ENCODE measurements around the gene OLFM3. TPM values are rescaled to one million over a fixed set of nuclear protein-coding genes. Genes with fewer than 3 reads are reported as not detected.

The OLFM3 gene
- total RNA-seq, 4 donors from 2014 or later = 0.11 to 0.50 TPM; not detected in 2

GRCh38 chr1:101957771-101958170, 39.0 kb downstream of the OLFM3 start:
- Histone ChIP-seq H3K27ac (no peak overlapping the region), H3K4me1 (no peaks in the 10 kb centered on the region), H3K4me3 (replicated peaks in 1 of 3) (no peak overlapping the region), H3K36me3 (no peaks in the 10 kb centered on the region), H3K9me3 (no peaks in the 10 kb centered on the region), H3K27me3 (no peaks in the 10 kb centered on the region)
- intact Hi-C loops (cut with DNase I) = no loop called here
- no peak for DNase-seq
- no peak for TF ChIP-seq POLR2A (IDR thresholded peaks at IDR 0.05)
- TF ChIP-seq CTCF (IDR thresholded peaks at IDR 0.05) = no peak

GRCh38 chr1:101953623-101954022, 43.1 kb downstream of the OLFM3 start:
- no peak overlapping the region for H3K4me3 ChIP-seq (replicated peaks in 1 of 3)
- no peaks in the 10 kb centered on the region for H3K9me3 ChIP-seq
- TF ChIP-seq CTCF (IDR thresholded peaks at IDR 0.05) (no peak), POLR2A (IDR thresholded peaks at IDR 0.05) (no peak)
- no peaks in the 10 kb centered on the region for H3K27me3 ChIP-seq
- no peaks in the 10 kb centered on the region for H3K4me1 ChIP-seq
- no peaks in the 10 kb centered on the region for H3K36me3 ChIP-seq
- WGBS, 2 donors = 84 to 85% methylated on average over 1 of the region's 1 CpG
- intact Hi-C loops (cut with DNase I) = no loop called here
- no peak overlapping the region for H3K27ac ChIP-seq
- DNase-seq = no peak

GRCh38 chr1:101945884-101946283, 50.8 kb downstream of the OLFM3 start:
- DNase-seq = no peak
- H3K4me1 ChIP-seq = no peaks in the 10 kb centered on the region
- 65 to 69% methylated on average over 1 of the region's 1 CpG for WGBS, 2 donors
- H3K9me3 ChIP-seq = no peaks in the 10 kb centered on the region
- no peaks in the 10 kb centered on the region for H3K36me3 ChIP-seq
- H3K27ac ChIP-seq = no peak overlapping the region
- intact Hi-C loops (cut with DNase I) = no loop called here
- no peak for TF ChIP-seq CTCF (IDR thresholded peaks at IDR 0.05)
- TF ChIP-seq POLR2A (IDR thresholded peaks at IDR 0.05) = no peak
- H3K4me3 ChIP-seq (replicated peaks in 1 of 3) = no peak overlapping the region
- no peaks in the 10 kb centered on the region for H3K27me3 ChIP-seq

- Histone ChIP-seq H3K4me1 (no peaks in the 10 kb centered on the region), H3K4me3 (replicated peaks in 1 of 3) (no peak overlapping the region), H3K36me3 (no peaks in the 10 kb centered on the region), H3K27ac (no peak overlapping the region), H3K27me3 (no peaks in the 10 kb centered on the region), H3K9me3 (no peaks in the 10 kb centered on the region)
- intact Hi-C loops (cut with DNase I) = no loop called here
- DNase-seq = no peak
- 58 to 61% methylated on average over 3 of the region's 3 CpGs for WGBS, 2 donors
- no peak for TF ChIP-seq CTCF (IDR thresholded peaks at IDR 0.05)
Measured at GRCh38 chr1:101943237-101943636, 53.5 kb downstream of the OLFM3 start.

GRCh38 chr1:101942516-101943193, 54.1 kb downstream of the OLFM3 start:
- intact Hi-C loops (cut with DNase I) = no loop called here
- DNase-seq = no peak
- Histone ChIP-seq H3K27ac (no peak overlapping the region), H3K9me3 (no peaks in the 10 kb centered on the region), H3K36me3 (no peaks in the 10 kb centered on the region), H3K4me3 (replicated peaks in 1 of 3) (no peak overlapping the region), H3K4me1 (no peaks in the 10 kb centered on the region), H3K27me3 (no peaks in the 10 kb centered on the region)
- WGBS, 2 donors = 69 to 80% methylated on average over 3 of the region's 3 CpGs
- TF ChIP-seq CTCF (IDR thresholded peaks at IDR 0.05) (no peak), POLR2A (IDR thresholded peaks at IDR 0.05) (no peak)
